Mesothelial cell of epicardium (in vitro differentiated cells): ENCODE results near the gene DNMBP. TPM values are rescaled to one million over a fixed set of nuclear protein-coding genes. Genes with fewer than 3 reads are reported as not detected.

Experiments used
- DNase-seq, 2 experiments: peaks; one replicate each; pipeline ENCODE4 v3.0.0; 2021; ENCODE audit warnings: low spot score in 2 of 2; ENCODE audit not compliant: unreplicated experiment in 2 of 2
- H3K27ac Mint-ChIP-seq: 2 replicates; pipeline ENCODE4 v1.8.0; 2021; ENCODE audit warnings: mixed read lengths
- H3K27me3 Mint-ChIP-seq: 2 replicates; pipeline ENCODE4 v1.8.0; 2021; ENCODE audit warnings: low read depth, mixed read lengths
- H3K36me3 Mint-ChIP-seq: 2 replicates; pipeline ENCODE4 v1.8.0; 2021; ENCODE audit warnings: mixed read lengths
- H3K4me1 Mint-ChIP-seq: 2 replicates; pipeline ENCODE4 v1.8.0; 2021; ENCODE audit warnings: mixed read lengths
- H3K4me3 Mint-ChIP-seq: 2 replicates; pipeline ENCODE4 v1.8.0; 2021; ENCODE audit warnings: mild to moderate bottlenecking, moderate library complexity, mixed read lengths
- H3K9me3 Mint-ChIP-seq: 2 replicates; pipeline ENCODE4 v1.8.0; 2021; ENCODE audit warnings: mixed read lengths
- total RNA-seq: library from RNA; stranded (reverse); gene quantifications from 3 replicates; pipeline ENCODE4 v1.2.1, GENCODE V29; 2021
- TF ChIP-seq, protein P1 (sequence below): fragments of 200-600 bp; sonication (generic); IDR thresholded peaks from one replicate; pipeline ENCODE4 v1.5.0; 2021; ENCODE audit warnings: antibody characterized with exemption; ENCODE audit not compliant: unreplicated experiment

Gene DNMBP
- total RNA-seq, 1 donor from 2014 or later: 35.8 TPM

DNA sequence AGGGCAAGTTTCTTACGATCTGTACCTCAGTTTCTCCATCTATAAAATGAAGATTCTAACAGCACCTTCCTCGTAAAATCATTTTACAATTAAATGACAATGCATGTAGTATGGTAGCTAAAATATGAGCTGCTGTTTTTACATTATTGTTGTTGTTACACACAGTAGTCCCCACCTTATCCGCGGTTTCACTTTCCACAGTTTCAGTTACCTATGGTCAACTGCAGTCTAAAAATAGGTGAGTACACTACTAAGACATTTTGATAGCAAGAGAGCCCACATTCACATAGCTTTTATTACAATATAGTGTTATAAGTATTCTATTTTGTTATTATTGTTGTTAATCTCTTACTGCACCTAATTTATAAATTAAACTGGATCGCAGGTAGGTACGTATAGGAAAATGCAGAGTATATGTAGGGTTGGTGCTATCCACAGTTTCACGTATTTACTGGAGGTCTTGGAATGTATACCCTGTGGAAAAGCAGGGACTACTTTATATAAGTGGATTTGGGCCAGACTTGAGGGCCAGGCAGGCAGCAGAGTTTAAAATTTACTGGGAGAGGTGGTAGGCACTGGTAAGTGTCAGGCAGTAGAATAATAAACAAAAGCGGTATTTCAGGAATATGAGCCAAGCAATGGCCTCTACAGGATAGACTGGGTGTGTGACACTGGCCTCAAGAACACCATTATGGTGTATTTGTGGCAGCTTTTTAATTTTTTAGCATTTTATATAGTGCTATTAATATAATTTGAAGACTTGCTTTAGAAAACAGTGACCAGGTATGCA is 10.2 kb downstream of the DNMBP start:
- H3K36me3 Mint-ChIP-seq: peaks cover 4% of the 10 kb centered on the region
- TF ChIP-seq, protein P1, sequence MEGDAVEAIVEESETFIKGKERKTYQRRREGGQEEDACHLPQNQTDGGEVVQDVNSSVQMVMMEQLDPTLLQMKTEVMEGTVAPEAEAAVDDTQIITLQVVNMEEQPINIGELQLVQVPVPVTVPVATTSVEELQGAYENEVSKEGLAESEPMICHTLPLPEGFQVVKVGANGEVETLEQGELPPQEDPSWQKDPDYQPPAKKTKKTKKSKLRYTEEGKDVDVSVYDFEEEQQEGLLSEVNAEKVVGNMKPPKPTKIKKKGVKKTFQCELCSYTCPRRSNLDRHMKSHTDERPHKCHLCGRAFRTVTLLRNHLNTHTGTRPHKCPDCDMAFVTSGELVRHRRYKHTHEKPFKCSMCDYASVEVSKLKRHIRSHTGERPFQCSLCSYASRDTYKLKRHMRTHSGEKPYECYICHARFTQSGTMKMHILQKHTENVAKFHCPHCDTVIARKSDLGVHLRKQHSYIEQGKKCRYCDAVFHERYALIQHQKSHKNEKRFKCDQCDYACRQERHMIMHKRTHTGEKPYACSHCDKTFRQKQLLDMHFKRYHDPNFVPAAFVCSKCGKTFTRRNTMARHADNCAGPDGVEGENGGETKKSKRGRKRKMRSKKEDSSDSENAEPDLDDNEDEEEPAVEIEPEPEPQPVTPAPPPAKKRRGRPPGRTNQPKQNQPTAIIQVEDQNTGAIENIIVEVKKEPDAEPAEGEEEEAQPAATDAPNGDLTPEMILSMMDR: no peak
- peaks cover 58% of the 10 kb centered on the region for H3K4me1 Mint-ChIP-seq
- H3K9me3 Mint-ChIP-seq: no peaks in the 10 kb centered on the region
- peak overlapping the region; percentile 86 for H3K27ac Mint-ChIP-seq
- no peak overlapping the region for H3K4me3 Mint-ChIP-seq
- no peaks in the 10 kb centered on the region for H3K27me3 Mint-ChIP-seq
- no peak for DNase-seq

GRCh38 chr10:99998889-99999288 is 10.9 kb downstream of the DNMBP start:
- Mint-ChIP-seq H3K27me3 (no peaks in the 10 kb centered on the region), H3K36me3 (peaks cover 4% of the 10 kb centered on the region), H3K4me1 (peaks cover 60% of the 10 kb centered on the region), H3K27ac (peak overlapping the region; percentile 86), H3K9me3 (no peaks in the 10 kb centered on the region), H3K4me3 (no peak overlapping the region)
- TF ChIP-seq, protein P1: no peak
- DNase-seq: no peak

- no peak for DNase-seq
- TF ChIP-seq, protein P1: no peak
- peak overlapping the region; percentile 92 for H3K27ac Mint-ChIP-seq
- no peaks in the 10 kb centered on the region for H3K9me3 Mint-ChIP-seq
- no peaks in the 10 kb centered on the region for H3K27me3 Mint-ChIP-seq
- H3K36me3 Mint-ChIP-seq: no peaks in the 10 kb centered on the region
- H3K4me1 Mint-ChIP-seq: peaks cover 55% of the 10 kb centered on the region
- no peak overlapping the region for H3K4me3 Mint-ChIP-seq
Measured at GRCh38 chr10:99996671-99997648, 12.8 kb downstream of the DNMBP start.

DNA sequence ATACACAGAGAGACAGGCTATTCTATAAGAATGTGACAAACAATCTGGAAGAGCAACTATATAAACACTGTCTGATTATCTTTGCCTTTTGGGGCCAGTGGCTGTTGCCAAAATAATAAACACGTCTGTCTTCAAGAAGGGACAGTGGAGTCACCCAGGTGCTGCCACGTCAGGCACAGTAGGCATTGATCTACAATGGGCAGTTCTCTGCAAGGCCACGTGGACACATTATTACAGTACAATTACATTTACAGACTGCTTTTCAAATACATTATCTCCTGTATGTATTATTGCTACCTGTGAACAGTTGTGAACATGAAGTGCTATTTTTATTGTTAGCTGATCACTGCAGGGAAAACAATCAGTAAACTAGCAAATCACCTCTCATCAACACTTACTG is 14.0 kb downstream of the DNMBP start:
- no peaks in the 10 kb centered on the region for H3K9me3 Mint-ChIP-seq
- no peak for DNase-seq
- peaks cover 49% of the 10 kb centered on the region for H3K4me1 Mint-ChIP-seq
- peak overlapping the region; percentile 67 for H3K27ac Mint-ChIP-seq
- no peaks in the 10 kb centered on the region for H3K36me3 Mint-ChIP-seq
- TF ChIP-seq, protein P1: no peak
- no peak overlapping the region for H3K4me3 Mint-ChIP-seq
- no peaks in the 10 kb centered on the region for H3K27me3 Mint-ChIP-seq

DNA sequence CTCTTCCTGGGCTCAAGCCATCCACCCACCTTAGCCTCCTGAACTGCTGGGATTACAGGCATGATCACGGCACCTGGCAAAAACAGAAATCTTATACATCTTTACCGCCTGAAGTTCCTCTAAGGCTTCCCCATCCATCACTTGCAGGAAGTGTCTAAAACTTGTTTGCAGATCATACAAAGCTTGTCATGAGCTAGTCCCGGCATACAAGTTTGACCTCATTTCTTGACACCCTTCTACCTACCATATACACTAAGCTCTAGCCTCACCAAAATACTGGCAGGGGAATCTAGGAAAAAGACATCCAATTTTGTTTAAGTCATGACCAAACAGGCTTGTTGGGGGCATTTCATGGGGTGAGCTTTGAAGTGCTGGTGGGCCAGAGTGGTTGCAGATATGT is 14.5 kb downstream of the DNMBP start:
- no peak for DNase-seq
- Mint-ChIP-seq H3K4me3 (no peak overlapping the region), H3K9me3 (no peaks in the 10 kb centered on the region), H3K4me1 (peaks cover 44% of the 10 kb centered on the region), H3K27me3 (no peaks in the 10 kb centered on the region), H3K36me3 (no peaks in the 10 kb centered on the region), H3K27ac (peak overlapping the region; percentile 67)
- TF ChIP-seq, protein P1: no peak
